GM18505 (cell line): ENCODE data around the gene FNDC3B.
"Not testable (repeated sequence)": the region's sequence is repeated elsewhere in the genome, so short reads cannot be mapped to it uniquely, and the experiment has no call there.

Experiments used
- ATAC-seq: cut with Tn5 transposase; IDR thresholded peaks from one replicate; pipeline ENCODE4 v1.9.1; 2021; ENCODE audit not compliant: unreplicated experiment
- POLR2A ChIP-seq: IDR thresholded peaks from 4 replicates; pipeline ENCODE4 v1.6.1; 2011; ENCODE audit warnings: borderline replicate concordance; ENCODE audit not compliant: insufficient read depth, insufficient read length; ENCODE audit errors: extremely low read depth

Gene FNDC3B

DNA sequence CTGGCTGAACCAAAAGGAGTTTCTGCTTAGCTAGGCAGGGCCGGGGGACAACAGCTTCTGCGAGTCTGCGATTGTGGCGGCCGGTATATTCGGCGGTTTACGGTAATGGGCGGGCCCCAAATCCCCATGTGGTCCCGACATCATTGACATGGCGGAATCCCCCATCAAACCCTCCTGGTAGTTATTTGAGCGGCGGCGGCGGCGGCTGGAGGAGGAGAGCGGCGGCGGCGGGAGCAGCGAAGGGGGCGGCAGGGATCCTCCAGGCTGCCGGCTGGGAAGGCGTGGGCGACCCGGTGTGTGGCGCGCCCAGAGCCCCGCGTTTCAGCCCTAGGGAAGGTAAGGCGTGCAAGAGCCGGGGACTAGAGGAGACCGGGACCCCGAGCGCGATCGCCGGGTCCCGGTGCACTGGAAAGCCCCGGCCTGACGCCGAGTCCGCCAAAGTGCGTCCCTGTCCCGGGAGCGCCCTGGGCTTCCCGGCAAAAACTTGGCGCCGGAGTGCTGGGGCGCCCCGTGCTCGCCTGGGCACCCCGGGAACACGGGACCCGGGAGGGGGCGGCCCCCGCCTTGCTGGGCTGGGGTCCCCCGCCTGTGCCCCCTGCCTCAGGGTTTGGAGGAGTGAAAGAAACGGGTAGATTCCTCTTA lies at the start of gene FNDC3B:
FNDC3B (plus strand) TSS at position 143 of the 642 bp plus-strand sequence. CDS start 72,902 bp downstream, outside the sequence.
- peak; percentile 71 for ATAC-seq
- TF ChIP-seq POLR2A, result peak; percentile 78

DNA sequence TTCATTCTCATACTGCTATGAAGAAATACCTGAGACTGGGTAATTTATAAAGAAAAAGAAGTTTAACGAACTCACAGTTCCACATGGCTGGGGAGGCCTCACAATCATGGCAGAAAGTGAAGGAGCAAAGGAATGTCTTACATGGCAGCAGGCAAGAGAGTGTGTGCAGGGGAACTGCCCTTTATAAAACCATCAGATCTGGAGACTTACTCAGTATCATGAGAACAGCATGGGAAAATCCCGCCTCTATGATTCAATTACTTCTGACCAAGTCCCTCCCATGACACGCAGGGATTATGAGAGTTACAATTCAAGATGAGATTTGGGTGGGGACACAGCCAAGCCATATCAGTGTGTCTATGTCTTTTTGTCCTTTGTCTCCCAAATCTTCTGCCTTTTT lies 49.1 kb upstream of the FNDC3B start:
- ATAC-seq, result not testable (repeated sequence)

DNA sequence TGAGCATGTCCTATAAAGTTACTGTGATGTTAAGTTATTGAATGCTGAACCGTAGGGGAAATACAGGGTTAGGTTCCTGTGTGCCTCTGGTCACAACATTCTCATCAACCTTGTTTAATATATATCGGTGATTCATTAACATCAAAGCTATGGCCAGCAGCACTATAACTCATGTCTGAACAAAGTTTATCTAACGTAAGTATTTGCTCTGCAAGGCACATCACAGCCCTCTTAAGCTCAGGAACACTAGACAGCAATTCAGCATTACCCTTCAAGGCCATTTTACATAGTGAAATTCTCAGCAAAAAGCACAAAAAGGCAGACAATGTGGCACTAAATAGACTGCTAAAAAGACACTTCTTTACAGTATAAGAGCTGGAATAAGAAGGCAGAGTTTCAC lies 48.2 kb upstream of the FNDC3B start:
- no peak for ATAC-seq
- no peak for TF ChIP-seq POLR2A

DNA sequence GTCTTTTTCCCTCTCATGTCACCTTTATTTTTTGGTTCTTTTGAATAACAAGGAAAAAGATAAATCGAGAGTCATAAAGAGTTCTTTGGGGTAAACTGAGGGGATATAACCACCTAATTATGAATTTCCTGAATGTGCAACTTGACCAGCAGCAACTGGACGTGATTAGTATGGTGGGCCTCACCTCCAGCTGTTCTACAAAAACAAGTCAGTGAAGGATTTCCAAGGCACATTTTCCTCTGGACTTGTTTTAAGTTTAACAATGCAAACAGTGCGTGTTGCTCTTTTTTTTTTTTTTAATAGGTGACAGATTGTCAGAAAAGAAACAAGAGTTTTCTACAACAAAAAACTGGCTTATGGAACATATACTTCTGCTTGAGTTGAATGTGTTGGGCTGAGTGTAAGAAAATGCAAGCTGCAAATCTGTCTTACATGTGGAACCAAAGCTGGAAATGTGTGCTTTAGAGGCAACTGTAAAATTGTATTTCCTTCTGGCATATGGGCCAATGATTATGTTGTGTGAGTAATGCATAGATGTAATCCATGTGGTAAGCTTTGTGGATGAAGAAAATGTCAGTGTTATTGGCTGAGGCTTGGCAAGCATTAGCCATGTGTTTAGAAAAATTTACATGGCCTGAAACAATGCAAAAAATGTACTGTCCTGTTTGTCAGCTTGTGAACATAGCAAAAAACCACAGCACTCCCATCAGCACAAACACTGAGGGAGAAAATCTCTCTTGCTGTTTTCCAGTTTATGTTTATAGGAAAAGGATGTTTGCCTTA lies 44.5 kb upstream of the FNDC3B start:
- TF ChIP-seq POLR2A, result no peak
- no peak for ATAC-seq

- no peak for TF ChIP-seq POLR2A
- no peak for ATAC-seq
Measured at GRCh38 chr3:171995486-171995885, 43.9 kb upstream of the FNDC3B start.

- no peak for TF ChIP-seq POLR2A
- no peak for ATAC-seq
Measured at GRCh38 chr3:171996178-171996817, 43.1 kb upstream of the FNDC3B start.

- ATAC-seq, result not testable (repeated sequence)
Measured at GRCh38 chr3:171998731-171999130, 40.6 kb upstream of the FNDC3B start.

GRCh38 chr3:172001616-172002015 lies 37.8 kb upstream of the FNDC3B start:
- ATAC-seq, result not testable (repeated sequence)

DNA sequence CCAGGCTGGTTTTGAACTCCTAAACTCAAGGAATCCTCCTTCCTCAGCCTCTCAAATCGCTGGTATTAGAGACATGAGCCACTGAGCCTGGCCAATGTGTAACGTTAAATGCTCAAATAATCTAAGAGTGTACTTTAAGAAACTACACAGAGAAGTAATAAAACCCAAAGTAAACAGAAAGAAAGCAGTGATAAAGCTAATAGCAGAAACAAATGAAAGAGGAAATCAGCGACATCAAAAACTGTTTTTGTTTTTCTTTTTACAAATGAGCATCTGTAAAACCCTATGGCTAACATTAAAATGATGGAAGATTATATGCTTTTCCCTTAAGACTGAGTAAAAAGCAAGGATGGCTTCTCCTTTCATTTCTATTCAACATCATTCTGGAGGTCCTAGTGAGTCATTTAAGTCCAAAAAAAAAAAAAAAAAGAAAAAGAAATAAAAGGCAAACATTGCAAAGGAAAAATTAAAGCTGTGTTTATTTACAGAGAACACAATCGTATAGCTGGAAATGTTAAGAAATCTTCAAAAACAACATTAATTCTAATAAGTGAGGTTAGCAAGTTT lies 36.8 kb upstream of the FNDC3B start:
- no peak for TF ChIP-seq POLR2A
- no peak for ATAC-seq

DNA sequence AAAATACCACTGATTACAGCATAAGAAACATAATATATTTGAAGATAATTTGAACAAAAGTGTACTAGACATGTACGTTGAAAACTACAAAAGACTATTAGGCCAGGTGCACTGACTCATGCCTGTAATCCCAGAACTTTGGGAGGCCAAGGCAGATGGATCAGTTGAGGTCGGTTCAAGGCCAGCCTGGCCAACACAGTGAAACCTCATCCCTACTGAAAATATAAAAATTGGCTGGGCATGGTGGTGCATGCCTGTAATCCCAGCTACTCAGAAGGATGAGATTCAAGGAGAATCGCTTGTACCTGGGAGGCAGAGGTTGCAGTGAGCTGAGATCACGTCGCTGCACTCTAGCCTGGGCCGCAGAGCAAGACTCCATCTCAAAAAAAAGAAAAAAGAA lies 36.2 kb upstream of the FNDC3B start:
- TF ChIP-seq POLR2A, result no peak
- ATAC-seq, result no peak

DNA sequence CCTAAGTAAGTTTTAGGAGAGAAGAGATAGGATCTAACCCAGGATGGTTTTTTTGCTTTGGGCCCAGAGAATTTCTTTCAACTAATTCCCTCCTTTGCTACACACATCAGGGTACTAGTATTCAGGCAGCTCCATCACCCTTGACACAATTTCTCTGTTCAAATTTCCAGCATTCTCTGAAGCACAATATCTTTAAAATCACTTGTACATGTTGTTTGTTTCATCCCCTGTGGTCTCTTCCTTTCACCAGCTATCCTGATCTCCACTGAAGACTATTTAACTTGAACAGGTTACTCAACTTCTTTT lies 32.4 kb upstream of the FNDC3B start:
- ATAC-seq, result no peak
- no peak for TF ChIP-seq POLR2A

DNA sequence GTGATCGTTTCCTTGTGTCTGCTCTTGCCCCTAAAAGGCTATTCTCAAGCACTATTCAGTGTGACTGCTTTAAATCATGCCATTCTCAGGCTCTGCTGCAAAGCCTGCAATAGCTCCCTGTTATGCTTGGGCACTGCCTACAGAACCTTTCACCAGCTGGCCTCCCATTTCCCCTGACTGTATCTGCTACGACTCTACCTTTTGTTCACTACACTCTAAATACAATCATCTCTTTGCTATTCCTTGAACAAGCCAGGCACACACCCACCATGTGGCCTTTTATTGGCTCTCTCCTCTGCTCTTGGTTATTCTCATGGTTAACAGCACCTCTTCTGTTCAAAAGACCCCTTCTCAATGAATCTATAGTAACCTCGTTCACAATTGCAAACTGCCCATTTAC lies 29.6 kb upstream of the FNDC3B start:
- no peak for ATAC-seq
- no peak for TF ChIP-seq POLR2A

DNA sequence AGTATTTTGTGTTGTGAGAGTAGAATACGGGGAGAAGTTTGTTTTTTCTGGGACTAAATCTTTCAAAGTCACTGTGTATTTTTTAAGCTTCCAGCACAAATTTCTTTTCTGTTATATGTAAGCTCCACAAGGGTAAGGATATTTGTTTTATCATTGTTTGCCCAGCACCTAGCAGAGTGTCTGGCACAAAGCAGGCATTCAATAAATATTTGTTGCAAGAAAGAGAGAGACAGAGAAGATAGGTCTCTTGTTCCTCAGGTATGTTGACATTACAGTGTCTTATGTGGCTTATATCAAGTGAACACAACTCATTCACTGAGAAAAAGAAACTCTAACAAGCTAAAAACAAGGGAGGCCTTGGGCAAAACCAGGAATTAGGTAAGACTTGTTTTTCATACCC lies 26.6 kb upstream of the FNDC3B start:
- no peak for ATAC-seq
- no peak for TF ChIP-seq POLR2A

DNA sequence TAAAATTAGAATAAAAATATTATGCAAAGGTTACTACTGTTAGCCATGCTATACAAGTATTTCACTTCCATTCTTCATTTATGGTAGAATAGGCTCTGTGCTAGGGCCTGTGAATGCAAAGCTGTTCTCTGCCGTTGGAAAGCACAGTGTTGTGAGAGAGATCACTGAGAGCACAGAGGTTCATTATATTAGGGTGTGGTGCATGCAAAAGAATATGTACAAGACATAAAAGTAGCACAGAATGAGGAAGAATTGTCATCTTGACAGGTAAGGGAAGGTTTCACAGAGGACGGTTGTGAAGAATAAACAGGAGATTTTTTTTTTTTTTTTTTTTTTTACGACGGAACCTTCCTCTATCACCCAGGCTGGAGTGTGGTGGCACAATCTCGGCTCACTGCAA lies 25.2 kb upstream of the FNDC3B start:
- no peak for ATAC-seq
- no peak for TF ChIP-seq POLR2A

DNA sequence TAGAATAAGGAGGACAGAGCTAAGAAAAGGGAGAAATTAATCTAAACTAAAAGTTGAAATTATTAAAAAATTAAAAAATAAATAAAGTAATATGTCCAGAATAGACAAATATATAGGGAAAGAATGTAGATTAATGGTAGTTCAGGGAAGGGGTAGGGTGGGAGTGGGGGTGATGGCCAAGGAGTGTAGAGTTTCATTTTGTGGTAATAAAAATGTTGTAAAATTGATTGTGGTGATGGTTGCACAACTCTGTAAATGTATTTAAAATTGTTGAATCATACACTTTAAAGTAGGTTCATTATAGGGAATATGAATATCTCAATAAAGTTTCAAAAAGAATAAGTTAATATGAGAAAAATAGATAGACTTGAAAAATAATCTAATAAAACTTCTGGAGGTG lies 21.0 kb upstream of the FNDC3B start:
- no peak for ATAC-seq
- TF ChIP-seq POLR2A, result no peak

DNA sequence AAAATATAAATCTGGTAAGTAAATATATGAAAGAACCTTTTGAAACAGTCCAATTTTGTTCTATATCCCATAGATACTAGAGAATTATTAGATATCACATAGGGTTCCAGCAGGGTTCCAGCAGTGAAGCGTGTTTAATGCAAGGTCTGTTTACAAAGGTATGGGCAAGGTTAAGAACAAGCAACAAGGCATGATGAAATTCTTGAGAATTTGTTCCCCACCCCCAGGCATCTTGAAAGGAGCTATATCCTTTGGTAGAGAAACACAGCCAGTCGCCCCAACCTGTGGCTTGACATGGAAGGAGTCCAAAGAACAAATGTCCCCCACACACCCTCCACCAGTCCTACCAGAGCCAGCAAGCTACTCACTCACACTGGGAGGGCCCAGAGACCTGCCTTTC lies 18.6 kb upstream of the FNDC3B start:
- no peak for TF ChIP-seq POLR2A
- no peak for ATAC-seq
